HG02642 (cell line): ENCODE results near the gene LRMDA.

Source experiments
- ATAC-seq: cut with Tn5 transposase; IDR thresholded peaks from one replicate; pipeline ENCODE4 v1.9.1; 2021; ENCODE audit warnings: mild to moderate bottlenecking; ENCODE audit not compliant: unreplicated experiment, poor library complexity

The LRMDA gene

DNA sequence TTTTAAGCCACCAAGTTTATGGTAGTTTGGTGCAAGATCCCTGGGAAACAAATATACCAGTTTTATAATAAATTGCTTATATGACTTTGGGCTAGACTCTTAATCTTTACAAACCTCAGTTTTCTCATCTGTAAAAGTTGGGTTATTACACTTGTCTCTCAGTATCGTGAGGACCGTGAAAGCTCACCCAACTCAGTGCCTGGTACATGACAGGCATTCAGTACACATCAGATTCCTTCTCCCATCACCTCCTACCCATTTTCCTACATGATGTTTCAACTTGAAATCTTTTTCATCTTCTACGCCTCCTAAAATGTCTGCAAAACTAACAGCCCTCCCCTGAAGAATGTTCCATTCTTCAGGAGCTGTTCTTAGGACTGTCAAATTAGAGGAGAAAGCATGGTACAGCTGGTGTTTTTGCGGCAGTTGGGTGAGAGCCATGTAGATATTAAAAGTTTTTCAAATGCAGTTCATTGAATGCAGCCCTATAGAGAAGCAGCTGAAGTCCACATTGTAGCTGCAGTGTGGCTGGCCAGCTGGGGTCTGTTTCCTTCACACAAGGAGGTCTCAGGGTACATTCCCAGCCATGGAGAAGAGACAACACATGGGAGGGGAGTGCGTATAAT is 812.8 kb downstream of the LRMDA start:
- no peak for ATAC-seq

GRCh38 chr10:76245951-76246495 is 814.6 kb downstream of the LRMDA start:
- no peak for ATAC-seq

DNA sequence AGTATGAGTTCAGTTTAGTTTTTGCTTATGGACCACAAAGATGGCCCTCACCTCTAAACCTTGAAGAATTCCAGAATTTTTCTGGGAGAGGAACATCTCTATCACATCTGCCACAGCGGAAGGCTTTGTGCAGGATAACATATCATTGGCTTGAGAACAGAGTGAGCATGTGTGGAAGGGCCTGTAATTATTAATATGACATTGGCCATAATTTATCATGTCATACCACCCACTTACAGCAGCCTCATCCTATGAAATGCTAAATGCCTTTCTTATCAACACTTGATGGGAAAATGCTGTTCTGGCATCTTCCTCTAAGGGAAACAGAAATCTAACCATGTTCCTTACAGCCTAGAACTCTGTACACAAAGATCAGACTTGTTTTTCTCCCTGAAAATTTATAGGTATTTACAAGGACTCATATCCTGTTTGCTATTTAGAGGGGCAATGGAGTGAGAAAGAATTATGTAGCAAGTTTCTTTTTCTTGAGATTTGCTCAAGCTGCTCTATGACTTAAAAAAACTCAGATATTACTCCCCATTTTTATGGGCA is 817.3 kb downstream of the LRMDA start:
- no peak for ATAC-seq

- no peak for ATAC-seq
These were observed 820.6 kb downstream of the LRMDA start for GRCh38 chr10:76251841-76252671.

DNA sequence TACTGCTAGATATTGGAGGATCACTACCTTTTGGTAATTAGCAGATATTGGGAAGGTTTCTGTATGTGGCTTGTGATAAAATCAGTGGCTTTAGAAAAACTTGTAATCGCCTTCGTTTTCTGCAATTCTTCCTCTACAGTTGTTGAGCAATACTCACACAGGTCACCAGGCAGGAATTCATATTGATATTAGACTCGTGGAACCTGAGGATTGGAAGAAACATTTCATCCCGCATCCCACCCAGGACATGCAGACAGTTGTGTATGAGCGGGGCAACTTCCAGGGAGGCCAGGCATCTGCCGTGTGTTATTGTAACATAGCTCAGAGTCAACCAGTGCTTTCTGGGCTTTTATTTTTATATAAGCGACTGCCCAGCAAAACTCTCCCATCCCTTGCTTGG is 821.3 kb downstream of the LRMDA start:
- ATAC-seq = no peak

- no peak for ATAC-seq
These were observed 823.8 kb downstream of the LRMDA start for GRCh38 chr10:76255241-76255640.

DNA sequence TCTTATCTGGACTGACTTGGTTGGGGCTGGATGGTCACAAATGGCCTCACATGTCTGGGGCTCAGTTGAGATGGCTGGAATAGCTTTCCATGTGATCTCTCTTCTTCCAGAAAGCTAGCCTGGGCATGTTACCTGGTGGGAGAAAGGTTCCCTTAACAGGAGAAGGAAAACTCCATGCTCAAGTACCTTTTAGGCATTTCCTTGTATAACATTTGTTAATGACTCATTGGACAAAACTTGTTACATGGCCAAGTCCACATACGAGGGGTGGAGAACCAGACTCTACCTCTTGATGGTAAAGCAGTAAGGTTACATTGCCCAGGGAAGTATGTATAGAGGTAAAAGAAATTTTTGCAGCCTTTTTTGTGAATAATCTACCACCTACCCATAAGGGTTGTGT is 826.4 kb downstream of the LRMDA start:
- no peak for ATAC-seq

GRCh38 chr10:76265441-76266113 is 834.2 kb downstream of the LRMDA start:
- ATAC-seq = no peak

DNA sequence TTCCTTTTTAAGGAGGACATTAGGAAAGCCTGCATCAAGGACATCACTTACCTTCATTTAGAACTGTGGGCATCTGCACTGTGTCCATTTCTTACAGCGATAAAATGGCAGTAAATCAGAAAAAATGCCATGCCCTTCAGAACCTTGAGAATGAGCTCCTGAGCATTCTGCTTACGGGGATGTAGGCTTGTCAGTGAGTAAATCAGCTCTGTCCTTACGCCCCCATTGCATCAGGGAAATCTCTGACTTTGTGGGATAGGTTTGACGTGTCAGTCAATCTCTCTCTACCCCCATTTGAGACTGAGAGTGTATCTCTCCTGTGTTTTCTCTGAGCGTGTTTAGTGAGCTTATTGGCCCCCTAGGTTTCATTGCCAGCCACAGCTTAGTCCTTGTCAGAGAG is 837.1 kb downstream of the LRMDA start:
- no peak for ATAC-seq

DNA sequence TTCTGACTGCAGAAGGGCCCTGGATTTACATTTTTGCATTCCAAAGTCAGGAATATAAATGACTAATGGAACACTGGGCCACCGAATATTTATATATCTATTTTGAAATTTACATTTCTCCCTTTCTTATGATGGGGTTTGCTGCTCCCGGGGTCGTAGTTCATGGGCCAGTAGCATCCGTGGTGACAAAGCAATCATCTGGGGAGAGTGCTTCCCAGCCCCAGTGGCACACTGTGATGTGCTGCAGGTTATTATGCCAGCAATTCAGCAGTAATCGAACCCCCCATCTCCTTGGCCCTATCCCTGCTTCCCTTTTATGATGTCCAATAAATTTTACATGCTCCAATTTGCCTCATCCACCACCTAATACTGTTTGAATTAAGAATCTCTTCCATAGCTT is 837.5 kb downstream of the LRMDA start:
- no peak for ATAC-seq

- ATAC-seq = no peak
These were observed 839.0 kb downstream of the LRMDA start for GRCh38 chr10:76270464-76270863.

- no peak for ATAC-seq
These were observed 843.5 kb downstream of the LRMDA start for GRCh38 chr10:76274933-76275332.

DNA sequence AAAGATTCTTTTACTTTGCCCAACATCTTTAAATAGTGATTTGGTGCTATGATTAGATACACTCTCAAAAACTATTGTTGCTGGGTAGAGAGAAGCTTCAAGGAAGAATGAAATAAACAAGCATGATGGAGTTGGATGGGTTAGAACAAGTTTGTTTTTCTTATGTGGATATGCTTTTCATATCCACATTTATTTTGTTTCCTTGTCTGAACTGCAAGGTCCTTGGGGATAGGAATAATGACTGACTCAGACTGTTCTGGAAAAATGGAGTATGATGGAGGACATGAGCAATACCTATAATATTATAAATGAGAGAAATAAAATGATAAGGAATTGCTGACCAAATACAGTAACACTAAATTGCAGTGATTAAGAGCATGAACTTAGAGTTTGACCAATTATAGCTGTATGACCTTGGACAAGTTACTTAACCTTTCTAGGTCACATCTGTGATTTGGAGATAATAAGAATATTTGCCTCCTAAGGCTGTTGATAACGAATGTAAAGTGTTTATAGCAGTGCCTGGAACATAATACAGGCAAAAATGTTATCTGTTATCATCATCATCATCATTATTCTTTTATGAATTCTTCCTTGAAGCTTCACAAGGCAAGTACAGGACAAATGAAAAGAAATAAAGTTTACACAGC is 847.5 kb downstream of the LRMDA start:
- ATAC-seq = no peak

GRCh38 chr10:76281659-76282058 is 850.2 kb downstream of the LRMDA start:
- no peak for ATAC-seq

DNA sequence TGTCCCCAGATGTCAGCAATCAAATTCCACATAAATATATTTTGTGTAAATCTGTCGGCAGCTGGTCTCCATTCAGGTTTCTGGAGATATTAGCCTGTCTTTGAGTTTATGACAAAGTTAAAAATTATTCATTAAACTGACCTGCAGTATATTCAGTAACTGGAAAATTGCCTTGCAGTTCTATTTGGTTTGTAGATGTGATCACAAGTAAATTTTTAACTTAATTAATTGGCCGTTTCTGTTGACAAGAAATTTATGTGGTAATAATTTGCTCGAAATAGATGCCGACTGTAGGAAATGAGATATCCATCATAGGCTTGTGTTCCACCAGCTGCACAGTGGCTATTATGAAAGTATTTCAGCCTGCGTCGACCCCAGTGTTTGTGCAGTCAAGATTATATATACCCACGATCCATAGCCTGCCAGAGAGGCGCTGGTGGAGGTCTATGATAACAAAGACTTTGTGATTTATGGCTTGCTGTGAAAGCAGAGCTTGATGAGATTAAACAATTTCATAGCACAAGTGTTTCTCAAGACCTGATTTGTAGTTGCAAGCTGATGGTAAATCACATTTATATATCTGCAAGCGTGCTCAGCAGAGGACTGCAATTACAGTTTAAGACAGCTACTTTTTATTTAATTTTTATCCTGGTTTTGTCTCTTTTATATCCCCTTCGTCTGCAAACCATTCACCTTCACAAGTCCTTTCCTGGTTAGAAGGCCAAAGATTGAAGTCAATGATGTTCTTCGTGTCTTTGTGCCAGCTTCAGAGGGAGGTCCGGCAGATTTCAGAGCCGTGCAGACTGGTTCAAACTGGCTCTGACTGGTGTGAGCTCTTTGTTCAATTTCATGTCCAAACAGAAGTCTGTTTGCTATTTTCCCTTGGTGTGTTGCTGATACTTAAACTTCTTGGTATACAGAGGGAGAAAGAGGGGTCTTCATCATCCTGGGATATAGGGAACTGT is 850.9 kb downstream of the LRMDA start:
- no peak for ATAC-seq

DNA sequence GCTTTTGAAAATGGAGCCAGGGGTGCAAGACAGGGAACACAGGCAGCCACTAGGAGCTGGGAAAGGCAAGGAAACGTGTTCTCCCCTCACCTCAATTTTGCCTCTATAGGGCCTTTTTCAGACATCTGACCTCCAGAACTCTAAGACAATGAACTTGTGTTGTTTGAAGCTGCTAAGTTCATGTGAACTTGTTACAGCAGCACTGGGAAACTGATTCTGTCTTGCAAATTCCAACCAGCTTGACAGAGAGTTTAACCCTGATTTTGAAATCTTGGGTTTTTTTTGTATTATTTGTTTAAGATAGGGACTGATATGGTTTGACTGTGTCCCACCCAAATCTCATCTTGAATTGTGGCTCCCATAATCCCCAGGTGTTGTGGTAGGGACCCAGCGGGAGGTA is 852.9 kb downstream of the LRMDA start:
- ATAC-seq = no peak

GRCh38 chr10:76285012-76285411 is 853.6 kb downstream of the LRMDA start:
- no peak for ATAC-seq

DNA sequence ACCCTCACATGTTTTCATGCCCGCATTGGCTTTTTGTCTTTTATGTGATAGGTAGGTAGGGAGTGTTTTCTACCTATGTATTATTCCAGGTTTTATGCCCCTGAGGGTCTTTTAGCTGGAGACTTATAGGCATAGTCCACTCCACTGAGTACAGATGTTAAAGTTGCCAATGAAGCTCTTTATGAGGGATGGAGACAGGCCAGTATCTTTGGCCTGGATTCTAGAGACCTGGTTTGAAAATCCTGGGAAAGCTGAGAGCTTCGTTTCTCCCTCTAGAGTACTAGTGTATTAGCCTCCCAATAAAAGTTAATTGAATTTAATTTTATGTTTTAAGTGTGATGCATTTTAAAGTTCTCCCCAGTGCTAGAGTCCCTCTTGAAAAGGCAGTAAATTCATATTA is 854.1 kb downstream of the LRMDA start:
- no peak for ATAC-seq

DNA sequence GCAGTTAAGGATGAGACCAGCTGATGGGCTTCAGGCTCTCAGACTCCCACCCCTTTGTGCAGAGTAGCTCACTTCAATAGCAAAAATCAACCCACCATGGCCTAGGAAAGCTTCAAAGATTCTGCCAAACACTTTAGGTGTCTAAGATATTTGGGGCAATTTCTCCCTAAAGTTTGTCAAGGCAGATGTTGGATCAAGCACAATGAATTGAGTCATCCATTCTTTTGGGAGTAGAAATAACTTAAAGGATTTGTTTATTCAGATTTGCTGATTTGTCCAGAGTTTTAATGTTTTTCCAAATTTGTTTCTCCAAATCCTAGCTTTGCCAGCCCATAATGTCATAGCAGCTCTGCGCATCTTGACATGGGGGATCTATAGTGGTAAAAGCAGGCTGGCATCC is 855.1 kb downstream of the LRMDA start:
- no peak for ATAC-seq
